Measurements from ENCODE around the gene MRPL55. TPM values are rescaled to one million over a fixed set of nuclear protein-coding genes. Genes with fewer than 3 reads are reported as not detected.

The MRPL55 gene
- total RNA-seq, 4 donors from 2014 or later, result 68.7 to 83.7 (median 80.0) TPM

GRCh38 chr1:228060458-228061190 lies 48.5 kb downstream of the MRPL55 start:
- Histone ChIP-seq H3K4me1 (peaks cover 0 to 22% (median 5%) of the 10 kb centered on the region in 4 donors), H3K27me3 (peaks cover 0 to 75% of the 10 kb centered on the region in 2 donors), H3K36me3 (no peaks in the 10 kb centered on the region), H3K4me3 (peak overlapping the region in 1 of 4 donors; percentile 10), H3K9me3 (peaks cover 0 to 14% (median 0%) of the 10 kb centered on the region in 4 donors), H3K27ac (no peak overlapping the region)
- WGBS, 2 donors, result 11 to 15% methylated on average over 22 to 24 of the region's 34 CpGs
- DNase-seq (ENCODE audit: low spot score in 2 of 2), result peak in 1 of 2 donors; percentile 8
- no peak for TF ChIP-seq EP300 (IDR thresholded peaks at IDR 0.05)
- TF ChIP-seq POLR2A (IDR thresholded peaks at IDR 0.05), result no peak
- TF ChIP-seq CTCF (IDR thresholded peaks at IDR 0.05), result no peak

- WGBS, 2 donors, result 3 to 12% methylated on average over 10 to 16 of the region's 33 CpGs
- TF ChIP-seq EP300 (IDR thresholded peaks at IDR 0.05) (no peak), POLR2A (IDR thresholded peaks at IDR 0.05) (no peak), CTCF (IDR thresholded peaks at IDR 0.05) (no peak)
- H3K36me3 ChIP-seq, result no peaks in the 10 kb centered on the region
- peaks cover 0 to 14% (median 0%) of the 10 kb centered on the region in 4 donors for H3K9me3 ChIP-seq
- peak in 1 of 2 donors; percentile 7 for DNase-seq (ENCODE audit: low spot score in 2 of 2)
- H3K4me3 ChIP-seq, result peak overlapping the region in 2 of 4 donors; percentile 10 to 27
- no peak overlapping the region for H3K27ac ChIP-seq
- H3K4me1 ChIP-seq, result peaks cover 0 to 22% (median 5%) of the 10 kb centered on the region in 4 donors
- peaks cover 0 to 67% of the 10 kb centered on the region in 2 donors for H3K27me3 ChIP-seq
Measured at GRCh38 chr1:228059634-228060457, 49.3 kb downstream of the MRPL55 start.

GRCh38 chr1:228058949-228059633 lies 50.0 kb downstream of the MRPL55 start:
- WGBS, 2 donors, result 12 to 15% methylated on average over 28 to 37 of the region's 66 CpGs
- peaks cover 0 to 21% (median 0%) of the 10 kb centered on the region in 4 donors for H3K9me3 ChIP-seq
- DNase-seq (ENCODE audit: low spot score in 2 of 2), result peak in 1 of 2 donors; percentile 10
- H3K36me3 ChIP-seq, result no peaks in the 10 kb centered on the region
- no peak overlapping the region for H3K27ac ChIP-seq
- H3K27me3 ChIP-seq, result peaks cover 0 to 63% of the 10 kb centered on the region in 2 donors
- TF ChIP-seq POLR2A (IDR thresholded peaks at IDR 0.05) (no peak), EP300 (IDR thresholded peaks at IDR 0.05) (no peak), CTCF (IDR thresholded peaks at IDR 0.05) (no peak)
- H3K4me3 ChIP-seq, result peak overlapping the region in 1 of 4 donors; percentile 27
- peaks cover 0 to 22% (median 5%) of the 10 kb centered on the region in 4 donors for H3K4me1 ChIP-seq

- Histone ChIP-seq H3K4me1 (peaks cover 0 to 22% (median 5%) of the 10 kb centered on the region in 4 donors), H3K36me3 (no peaks in the 10 kb centered on the region), H3K9me3 (peaks cover 0 to 22% (median 0%) of the 10 kb centered on the region in 4 donors), H3K27ac (no peak overlapping the region), H3K27me3 (peaks cover 0 to 63% of the 10 kb centered on the region in 2 donors), H3K4me3 (no peak overlapping the region)
- no peak for TF ChIP-seq CTCF (IDR thresholded peaks at IDR 0.05)
- no peak for TF ChIP-seq EP300 (IDR thresholded peaks at IDR 0.05)
- no peak for TF ChIP-seq POLR2A (IDR thresholded peaks at IDR 0.05)
- peak in 1 of 2 donors; percentile 7 for DNase-seq (ENCODE audit: low spot score in 2 of 2)
- WGBS, 2 donors, result 60 to 70% methylated on average over 10 to 14 of the region's 18 CpGs
Measured at GRCh38 chr1:228058172-228058948, 50.7 kb downstream of the MRPL55 start.

Small RNAs within 50 kb of the gene (small RNA-seq; reads per million reads assigned to genes)
- gene AL359510.1, result not detected

Other genes with a start within 250 kb of the MRPL55 start
- 10 to 100 TPM in 1 of 4 donors, 1 to 10 TPM in 3; 5.1 to 12.8 (median 8.5) TPM for gene WNT9A, start 161.4 kb downstream of the MRPL55 start, total RNA-seq
- gene WNT3A, start 102.3 kb downstream of the MRPL55 start, total RNA-seq, result not detected
- gene ARF1, start 26.6 kb downstream of the MRPL55 start, total RNA-seq, result 100 to 1,000 TPM; 251 to 311 (median 258) TPM
- gene C1orf35, start 6.0 kb downstream of the MRPL55 start, total RNA-seq, result 10 to 100 TPM; 26.4 to 38.5 (median 27.1) TPM
- 100 to 1,000 TPM; 501 to 540 (median 510) TPM for gene GUK1, start 31.0 kb upstream of the MRPL55 start, total RNA-seq
- gene GJC2, start 40.6 kb upstream of the MRPL55 start, total RNA-seq, result 10 to 100 TPM in 2 of 4 donors, 1 to 10 TPM in 2; 6.9 to 15.1 (median 9.9) TPM
- gene IBA57, start 56.5 kb upstream of the MRPL55 start, total RNA-seq, result 10 to 100 TPM in 1 of 4 donors, 1 to 10 TPM in 3; 5.5 to 17.8 (median 9.2) TPM
- 10 to 100 TPM in 3 of 4 donors, 1 to 10 TPM in 1; 8.5 to 22.6 (median 19.0) TPM for gene OBSCN, start 98.7 kb upstream of the MRPL55 start, total RNA-seq

All from tibial nerve (tissue), 4 donors.